ENCODE results near the gene RNF146. TPM values are rescaled to one million over a fixed set of nuclear protein-coding genes. Genes with fewer than 3 reads are reported as not detected.
"Not testable (repeated sequence)": the region's sequence is repeated elsewhere in the genome, so short reads cannot be mapped to it uniquely, and the experiment has no call there.

Gene RNF146
- total RNA-seq, 1 experiment from 2014 or later = 37.2 TPM

DNA sequence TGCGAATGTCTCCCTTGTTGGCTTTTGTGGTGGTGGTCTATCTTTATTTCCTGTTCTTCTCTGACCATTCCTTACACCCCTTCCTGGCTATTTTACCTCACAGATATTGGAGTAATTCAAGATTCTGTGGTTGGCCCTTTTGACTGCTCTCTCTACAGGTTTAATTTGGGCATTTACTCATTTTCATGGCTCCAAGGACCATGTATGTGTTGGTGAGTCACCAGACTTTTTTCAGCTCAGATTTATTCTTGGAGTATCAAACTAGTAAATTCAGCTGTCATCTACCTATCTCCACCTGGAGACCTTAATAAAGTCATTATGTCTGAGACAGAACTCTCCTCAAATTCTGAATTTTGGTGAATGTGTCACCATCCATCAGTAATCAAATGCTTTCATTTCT, 15.5 kb downstream of the RNF146 start:
- DNase-seq (ENCODE audit: low read depth) = no peak

DNA sequence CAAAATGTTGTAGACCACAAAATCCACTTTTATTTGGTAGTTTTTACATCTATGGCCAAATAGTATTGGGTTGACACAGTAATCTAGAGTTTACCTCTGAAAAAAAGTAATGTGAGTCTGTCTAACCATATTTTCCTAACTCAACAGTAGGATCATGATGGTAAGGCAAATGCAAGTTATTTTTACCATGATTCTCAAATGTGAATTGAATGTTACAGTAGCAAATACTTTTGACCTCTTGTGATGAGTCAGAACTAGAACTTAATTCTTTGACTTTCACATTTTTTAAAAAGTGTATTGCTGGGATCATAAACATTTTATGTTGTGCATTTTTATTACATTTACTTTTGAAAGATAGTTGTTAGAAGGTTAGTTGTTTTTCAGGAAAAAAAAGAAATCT, 22.0 kb downstream of the RNF146 start:
- no peak for DNase-seq (ENCODE audit: low read depth)

DNA sequence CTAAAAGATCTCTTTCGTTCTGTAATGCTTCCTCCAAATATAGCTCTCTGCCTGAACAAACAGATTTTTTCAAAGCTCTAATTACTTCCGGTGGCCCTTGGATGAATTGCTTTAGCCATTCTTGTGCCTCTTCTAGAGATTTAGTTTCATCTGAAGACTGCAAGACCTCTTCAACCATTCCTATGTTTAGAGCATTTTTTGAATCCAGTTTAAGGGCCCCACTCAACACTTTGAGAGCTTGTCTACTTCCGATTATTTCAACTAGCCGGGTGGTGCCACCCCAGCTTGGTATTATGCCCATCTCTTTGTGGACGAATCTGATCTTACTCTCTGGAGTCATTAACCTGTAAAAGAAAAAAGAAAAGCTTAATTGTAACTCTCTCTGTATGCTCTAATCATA, 23.3 kb downstream of the RNF146 start:
- DNase-seq (ENCODE audit: low read depth) = no peak

DNA sequence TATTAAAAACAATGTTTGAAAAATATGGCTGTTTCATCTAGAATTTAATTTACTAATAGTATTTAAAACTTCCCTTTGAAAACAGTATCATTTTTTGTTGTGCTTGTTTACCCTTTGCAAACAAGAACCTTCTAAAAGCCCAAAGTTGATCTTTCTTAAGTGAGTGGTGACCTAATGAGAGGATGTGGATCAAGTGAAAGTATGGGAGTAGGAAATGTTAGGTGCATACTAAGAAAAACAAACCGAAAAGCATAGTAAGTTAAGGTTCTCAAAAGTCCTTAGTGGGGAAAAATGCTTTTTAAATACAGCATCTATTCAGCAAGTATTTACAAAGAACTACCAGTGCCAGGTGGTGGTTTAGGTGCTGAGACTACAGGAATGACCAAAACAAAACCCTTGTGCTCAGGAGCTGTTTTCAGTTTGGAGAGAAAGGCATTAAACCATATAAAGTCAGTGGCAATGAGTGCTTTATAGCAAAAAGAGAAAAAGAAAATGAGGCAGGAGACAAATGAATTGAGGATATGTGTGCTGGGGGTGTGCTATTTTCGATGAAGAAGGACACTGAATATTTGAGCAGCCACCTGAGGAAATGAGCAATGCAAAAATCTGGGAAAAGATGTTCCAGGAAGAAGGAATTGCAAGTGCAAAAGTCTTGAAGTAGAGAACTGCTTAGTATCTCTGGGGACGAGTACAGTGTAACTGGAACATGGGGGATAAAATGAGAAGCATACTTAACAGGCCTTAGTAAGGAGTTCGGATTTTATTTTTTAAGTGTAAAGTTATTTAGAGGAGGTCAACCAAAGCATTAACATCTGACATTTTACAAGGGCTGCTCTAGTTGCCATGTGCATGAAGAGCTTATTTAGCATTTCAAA, 24.0 kb downstream of the RNF146 start:
- no peak for DNase-seq (ENCODE audit: low read depth)

DNA sequence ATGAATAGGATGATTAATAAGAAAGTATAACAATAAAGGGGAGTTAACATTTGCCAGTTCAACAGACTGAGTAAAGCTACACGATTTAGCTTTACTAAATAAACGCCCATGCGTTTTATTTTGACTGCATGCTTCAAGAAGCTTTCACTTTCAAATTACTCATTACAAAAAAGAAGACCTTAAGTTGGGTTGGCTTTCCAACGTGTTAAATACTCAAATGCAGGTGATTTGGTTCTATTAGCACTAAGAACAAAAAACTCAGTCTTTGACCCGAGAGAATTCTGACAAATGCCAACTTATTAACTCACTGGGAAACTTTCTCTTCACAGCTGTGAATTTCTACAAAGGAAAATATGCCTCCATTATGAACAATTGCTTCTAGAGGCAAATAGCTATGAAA, 24.8 kb downstream of the RNF146 start:
- DNase-seq (ENCODE audit: low read depth) = no peak

DNA sequence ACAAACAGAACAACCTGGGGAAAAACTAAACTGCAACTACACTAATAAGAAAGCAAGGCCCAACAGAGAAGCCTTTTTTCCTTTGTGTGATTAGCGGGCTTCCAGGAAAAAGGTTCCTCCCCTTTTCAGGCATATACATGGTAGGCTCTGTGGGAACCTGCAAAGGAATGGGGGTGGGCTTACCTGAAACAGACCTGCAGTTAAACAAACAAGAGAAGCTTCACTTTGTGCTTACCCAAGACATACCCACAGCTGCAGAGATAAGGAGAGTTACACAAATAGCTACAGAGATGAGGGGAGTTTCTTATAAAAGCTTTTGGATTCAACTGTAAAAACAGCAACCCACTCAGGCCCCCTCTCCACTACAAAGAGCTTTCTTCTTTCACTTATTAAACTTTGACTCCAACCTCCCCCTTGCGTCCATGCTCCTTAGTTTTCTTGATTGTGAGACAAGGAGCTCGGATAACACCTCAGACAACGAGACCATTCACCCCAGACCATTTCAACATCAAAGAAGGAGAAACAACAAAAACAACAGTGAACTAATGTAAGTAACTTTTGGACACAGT, 30.9 kb downstream of the RNF146 start:
- no peak for DNase-seq (ENCODE audit: low read depth)

DNA sequence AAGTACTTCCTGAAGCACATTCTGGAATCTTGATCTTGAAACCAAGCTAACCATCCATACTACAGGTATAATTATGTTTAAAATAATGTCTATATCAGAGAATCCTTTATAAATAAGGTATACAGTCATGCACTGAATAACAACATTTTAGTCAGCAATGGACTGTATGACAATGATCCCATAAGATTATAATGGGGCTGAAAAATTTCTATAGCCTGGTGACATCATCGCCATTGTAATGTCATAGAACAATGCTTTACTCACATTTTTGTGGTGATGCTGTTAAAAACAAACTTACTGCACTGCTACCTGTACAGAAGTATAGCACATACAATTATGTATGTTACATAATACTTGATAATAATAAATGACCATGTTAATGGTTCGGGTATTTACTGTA, 31.8 kb downstream of the RNF146 start:
- DNase-seq (ENCODE audit: low read depth) = no peak

DNA sequence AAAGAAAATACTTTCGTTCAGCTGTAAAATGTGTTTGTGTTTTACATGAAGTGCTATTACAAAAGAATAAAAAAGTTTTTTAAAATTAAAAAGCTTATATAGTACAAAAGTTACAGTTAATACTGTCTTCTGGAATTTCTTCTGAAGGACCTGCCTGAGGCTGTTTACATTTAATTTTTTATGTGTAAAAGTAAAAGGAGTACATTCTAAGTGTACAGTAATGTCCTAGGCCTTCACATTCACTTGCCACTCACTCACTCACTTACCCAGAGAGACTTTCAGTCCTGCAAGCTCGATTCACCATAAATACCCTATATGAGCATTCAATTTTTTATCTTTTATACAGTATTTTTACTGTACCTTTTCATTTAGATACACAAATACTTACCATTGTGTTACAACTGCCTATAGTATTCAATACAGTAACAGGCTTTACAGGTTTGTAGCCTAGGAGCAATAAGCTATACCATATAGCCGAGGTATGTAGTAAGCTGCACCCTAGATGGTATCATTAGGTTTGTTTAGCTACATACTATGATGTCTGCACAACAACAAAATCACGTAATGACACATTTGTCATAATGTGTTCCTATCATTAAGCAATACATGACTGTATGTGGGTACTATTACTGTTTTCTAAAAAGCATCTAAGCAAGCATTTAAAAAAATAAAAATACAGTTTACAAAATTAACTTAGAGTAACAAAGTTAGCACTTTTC, 33.0 kb downstream of the RNF146 start:
- peak; percentile 40 for DNase-seq (ENCODE audit: low read depth)

DNA sequence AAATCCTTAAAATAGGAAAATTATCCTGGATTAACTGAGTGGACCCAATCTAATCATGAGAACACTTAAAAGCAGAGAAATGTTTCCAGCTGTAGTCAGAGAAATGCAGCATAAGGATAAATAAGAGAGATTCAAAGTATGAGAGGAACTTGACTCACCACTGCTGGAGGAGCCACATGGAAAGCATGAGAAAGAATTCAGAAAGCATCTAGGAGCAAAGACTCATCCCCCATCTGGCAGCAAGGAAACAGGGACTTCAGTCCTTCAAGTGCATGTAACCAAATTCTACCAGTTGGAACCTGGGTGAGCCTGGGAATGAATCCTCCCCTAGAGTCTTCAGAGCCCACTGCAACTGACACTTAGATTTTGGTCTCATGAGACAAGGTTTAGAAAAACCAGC, 33.7 kb downstream of the RNF146 start:
- peak; percentile 79 for DNase-seq (ENCODE audit: low read depth)

DNA sequence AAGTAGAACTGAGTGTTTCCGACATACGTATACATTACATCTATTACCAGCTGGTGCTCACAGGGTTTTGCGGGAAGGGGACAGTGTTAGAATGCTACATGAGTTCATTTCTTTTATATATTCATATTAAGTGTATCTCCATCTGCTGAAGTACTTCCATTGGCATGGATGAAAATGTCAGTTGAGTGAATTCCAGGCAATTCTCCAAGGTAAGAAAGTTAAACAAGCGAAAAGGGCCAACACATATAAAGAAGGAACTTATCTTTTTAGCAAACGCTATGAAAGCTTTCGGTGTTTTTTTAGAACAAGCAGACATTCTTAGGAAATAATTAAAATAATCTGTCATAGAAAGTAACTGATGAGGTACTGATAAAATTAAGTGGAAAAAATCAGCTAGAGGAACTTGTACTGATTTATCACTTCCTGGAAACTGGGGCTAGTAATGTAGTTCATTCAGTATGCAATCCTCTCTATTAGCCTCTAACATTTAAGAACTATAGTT, 34.6 kb downstream of the RNF146 start:
- DNase-seq (ENCODE audit: low read depth) = no peak

DNA sequence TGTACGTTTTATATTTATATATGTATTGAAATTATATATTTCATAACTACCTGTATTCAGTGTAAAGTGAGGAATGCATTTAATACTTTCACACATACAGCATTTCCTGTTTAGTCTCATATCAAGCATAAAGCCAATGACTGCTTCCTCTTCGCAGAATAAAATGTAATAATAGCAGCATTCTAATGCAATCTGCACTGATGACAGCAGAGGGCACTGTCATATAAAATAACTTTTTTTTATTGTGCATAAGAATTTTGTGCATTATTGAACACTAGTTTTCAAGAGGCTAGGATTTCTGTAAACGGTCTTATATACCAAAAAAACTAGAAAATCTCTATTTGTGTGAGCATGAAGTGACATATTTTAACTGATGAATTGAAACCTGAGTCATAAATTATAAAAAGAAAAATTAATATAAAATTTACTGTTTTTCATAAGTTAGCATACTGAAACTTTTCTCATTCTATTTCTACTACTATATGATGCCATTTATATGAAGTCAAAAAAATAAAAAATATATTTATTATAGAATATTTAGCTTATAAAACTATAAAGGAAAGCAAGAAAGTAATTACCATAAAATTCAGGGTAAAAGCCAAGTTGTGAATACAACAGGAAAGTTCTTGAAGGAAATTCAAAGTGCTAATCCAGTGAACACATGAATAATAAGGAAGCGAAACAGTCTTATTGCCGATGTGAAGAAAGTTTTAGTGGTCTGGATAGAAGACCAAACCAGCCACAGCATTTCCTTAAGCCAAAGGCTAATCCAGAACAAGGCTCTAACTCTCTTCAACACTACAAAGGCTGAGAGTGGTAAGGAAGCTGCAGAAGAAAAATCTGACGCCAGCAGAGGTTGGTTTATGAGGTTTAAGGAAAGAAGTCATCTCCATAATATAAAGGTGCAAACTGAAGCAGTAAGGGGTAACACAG, 36.3 kb downstream of the RNF146 start:
- DNase-seq (ENCODE audit: low read depth) = peak; percentile 59

DNA sequence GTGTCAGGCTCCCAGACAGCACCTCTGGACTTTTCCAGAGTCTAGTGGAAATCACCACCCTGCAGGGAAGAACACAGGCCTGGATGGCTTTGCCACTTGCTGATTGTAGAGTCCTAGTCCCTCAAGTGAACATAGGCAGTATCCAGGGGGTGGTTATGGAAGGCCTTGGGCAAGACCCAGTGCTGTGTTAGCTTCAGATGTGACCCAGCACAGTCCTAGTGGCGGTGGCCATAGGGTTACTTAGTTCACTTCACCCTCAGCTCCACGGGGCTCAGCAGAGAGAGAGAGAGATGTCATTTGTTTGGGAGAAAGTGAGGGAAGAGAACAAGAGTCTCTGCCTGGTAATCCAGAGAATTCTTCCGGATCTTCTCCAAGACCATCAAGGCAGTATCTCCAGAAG, 37.3 kb downstream of the RNF146 start:
- DNase-seq (ENCODE audit: low read depth) = no peak

DNA sequence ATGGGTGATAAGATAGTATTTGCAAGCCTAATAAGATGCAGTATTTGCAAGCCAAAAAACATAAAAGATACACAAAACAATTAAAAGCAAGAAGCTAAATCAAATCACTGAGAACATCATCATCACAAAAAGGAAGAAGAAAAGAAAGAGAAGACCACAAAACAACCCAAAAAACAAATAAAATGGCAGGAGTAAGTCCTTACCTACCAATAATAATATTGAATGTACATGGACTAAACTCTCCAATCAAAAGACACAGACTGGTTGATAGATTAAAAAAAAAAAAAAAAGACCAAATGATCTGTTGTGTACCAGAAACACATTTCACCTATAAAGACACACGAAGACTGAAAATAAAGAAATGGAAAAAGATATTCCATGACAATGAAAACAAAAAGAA, 39.1 kb downstream of the RNF146 start:
- DNase-seq (ENCODE audit: low read depth) = no peak

DNA sequence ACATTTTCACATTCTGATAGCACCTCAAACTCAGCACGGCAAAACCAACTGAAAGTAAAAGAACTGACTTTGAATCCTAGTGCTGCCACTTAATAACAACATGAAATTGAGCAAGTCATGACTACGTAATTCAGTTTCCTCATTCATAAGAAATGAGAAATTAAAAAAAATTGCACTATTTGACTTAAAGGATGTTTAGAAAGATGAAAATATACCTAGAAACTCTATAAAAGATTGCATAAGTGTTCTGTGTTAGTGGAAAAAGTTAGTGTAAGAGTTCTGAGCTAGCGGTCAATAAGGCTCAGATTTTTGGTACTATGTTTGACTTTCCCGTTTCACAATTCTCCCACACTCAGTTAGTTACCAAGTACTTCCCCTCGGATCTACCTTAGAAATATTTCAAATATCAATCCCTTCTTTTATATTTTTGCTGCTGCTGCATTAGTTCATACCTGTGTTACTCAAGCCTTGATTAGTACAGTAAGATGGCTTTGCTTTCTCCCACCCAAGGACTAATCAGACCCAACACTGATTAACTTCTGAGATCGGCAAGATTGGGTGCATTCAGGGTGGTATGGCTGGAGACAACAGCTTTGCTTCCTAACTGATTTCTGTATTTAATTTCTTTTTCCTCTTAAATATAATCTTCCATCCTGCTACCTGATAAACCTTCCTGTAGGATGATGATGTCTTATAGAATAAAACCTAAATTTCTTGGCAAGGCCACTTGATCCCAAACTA, 50.9 kb downstream of the RNF146 start:
- no peak for DNase-seq (ENCODE audit: low read depth)

DNA sequence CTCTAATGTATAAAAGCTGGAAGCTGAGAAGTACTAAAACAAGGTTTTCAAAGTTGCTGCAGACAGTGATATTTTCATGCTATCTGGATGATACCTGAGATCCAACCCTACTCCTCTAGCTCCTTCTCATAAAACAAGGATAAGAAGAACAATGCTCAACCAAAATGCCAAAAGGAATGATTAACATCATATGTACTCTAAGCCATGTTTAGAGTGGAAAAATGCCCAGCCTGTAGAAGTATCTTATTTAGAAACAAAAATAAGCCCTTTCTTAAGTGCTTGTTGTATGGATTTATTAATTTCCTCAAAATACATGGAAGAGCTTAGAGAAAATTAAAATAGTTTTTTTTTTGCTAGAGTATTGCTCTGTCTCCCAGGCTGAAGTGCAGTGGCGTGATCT, 53.0 kb downstream of the RNF146 start:
- DNase-seq (ENCODE audit: low read depth) = no peak

DNA sequence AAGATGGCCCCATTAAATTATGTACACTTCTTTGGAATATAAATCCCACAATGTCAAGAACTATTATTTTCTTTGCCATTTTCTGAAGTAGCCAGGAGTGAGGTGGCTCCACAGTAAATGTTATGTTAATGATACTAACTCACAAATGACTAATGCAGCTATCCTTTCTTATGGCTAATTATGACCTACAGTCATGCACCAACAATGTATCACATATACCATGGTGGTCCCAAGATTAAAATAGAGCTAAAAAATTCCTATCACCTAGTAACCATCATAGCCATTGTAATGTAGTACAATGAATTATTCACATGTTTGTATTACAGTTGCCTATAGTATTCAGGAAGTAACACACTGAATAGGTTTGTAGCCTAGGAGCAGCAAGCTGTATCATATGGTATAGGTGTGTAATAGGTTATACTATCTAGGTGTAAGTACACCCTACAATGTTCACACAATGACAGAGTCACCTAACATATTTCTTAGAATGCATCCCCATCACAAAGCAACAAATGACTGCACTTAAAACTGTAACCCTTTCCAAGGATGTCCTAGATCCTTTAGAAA, 61.5 kb downstream of the RNF146 start:
- DNase-seq (ENCODE audit: low read depth) = peak; percentile 56

DNA sequence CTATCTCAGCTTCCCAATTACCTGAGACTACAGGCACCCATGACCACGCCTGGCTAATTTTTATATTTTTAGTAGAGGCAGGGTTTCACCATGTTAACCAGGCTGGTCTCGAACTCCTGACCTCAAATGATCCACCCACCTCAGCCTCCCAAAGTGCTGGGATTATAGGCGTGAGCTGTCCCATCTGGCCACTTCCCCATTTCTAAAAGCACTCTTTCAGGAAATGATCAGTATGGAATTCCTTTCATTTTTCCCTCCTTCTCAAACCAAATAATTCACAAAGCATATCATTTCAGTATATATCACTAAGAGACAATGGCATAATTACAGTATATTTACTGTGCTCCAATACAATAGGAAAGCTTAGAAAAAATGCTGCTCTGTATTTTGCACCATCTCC, 64.6 kb downstream of the RNF146 start:
- not testable (repeated sequence) for DNase-seq (ENCODE audit: low read depth)

DNA sequence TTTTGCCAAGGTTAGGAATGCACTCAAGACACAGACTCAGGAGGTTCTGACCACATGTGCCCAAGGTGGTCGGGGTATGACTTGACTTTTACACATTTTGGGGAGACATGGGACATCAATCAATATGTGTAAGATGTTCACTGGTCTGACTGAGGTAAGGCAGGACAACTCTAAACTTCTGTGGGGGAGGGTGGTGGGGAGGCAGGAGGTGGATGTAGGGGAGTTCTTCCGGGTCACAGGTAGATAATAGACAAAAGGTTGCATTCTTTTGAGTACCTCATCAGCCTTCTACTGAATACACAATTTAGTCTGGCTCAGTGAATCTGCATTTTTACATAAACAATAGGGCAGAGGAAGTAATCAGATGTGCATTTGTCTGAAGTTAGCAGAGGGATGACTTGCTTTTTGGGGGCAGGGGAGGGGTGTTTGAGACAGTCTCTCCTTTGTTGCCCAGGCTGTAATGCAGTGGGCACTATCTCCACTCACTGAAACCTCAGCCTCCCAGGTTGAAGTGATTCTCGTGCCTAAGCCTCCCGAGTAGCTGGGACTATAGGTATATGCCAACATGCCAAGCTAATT, 65.8 kb downstream of the RNF146 start:
- DNase-seq (ENCODE audit: low read depth) = no peak

All from M059J (cell line).